NCI-H510A treated with DMSO at 0.1 percent for 48 hours (cell line): ENCODE measurements around the gene PDX1.

Experiments
- DNase-seq: peaks from one replicate; lab custom pipeline; 2025; lab: John Stamatoyannopoulos, UW

The PDX1 gene

GRCh38 chr13:27922883-27923612 is 3.2 kb downstream of the PDX1 start:
- no peak for DNase-seq

DNA sequence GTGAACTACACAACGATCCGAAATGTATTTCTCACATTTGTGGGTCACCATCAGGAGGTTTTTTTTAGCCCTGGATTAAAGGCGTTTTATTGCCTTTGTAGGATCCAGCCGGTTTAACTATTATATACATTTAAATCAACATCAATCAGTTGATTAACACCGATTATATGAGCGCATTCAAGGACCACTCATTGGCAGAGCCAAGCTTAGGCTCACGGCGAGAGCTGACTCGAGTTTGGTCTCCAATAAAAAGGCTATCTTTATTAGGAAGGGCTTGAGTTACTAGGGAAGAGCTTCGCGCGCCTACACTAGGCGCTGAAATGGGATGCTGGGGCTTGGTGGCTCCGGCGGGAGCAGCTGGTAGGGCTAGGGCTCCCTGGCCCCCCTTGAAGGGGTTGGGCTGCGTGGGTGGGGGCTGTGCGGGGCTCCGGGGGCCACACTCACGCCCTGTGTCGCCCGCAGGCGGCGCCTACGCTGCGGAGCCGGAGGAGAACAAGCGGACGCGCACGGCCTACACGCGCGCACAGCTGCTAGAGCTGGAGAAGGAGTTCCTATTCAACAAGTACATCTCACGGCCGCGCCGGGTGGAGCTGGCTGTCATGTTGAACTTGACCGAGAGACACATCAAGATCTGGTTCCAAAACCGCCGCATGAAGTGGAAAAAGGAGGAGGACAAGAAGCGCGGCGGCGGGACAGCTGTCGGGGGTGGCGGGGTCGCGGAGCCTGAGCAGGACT is 4.2 kb downstream of the PDX1 start:
- no peak for DNase-seq

GRCh38 chr13:27924529-27925141 is 4.8 kb downstream of the PDX1 start:
- DNase-seq, result no peak

DNA sequence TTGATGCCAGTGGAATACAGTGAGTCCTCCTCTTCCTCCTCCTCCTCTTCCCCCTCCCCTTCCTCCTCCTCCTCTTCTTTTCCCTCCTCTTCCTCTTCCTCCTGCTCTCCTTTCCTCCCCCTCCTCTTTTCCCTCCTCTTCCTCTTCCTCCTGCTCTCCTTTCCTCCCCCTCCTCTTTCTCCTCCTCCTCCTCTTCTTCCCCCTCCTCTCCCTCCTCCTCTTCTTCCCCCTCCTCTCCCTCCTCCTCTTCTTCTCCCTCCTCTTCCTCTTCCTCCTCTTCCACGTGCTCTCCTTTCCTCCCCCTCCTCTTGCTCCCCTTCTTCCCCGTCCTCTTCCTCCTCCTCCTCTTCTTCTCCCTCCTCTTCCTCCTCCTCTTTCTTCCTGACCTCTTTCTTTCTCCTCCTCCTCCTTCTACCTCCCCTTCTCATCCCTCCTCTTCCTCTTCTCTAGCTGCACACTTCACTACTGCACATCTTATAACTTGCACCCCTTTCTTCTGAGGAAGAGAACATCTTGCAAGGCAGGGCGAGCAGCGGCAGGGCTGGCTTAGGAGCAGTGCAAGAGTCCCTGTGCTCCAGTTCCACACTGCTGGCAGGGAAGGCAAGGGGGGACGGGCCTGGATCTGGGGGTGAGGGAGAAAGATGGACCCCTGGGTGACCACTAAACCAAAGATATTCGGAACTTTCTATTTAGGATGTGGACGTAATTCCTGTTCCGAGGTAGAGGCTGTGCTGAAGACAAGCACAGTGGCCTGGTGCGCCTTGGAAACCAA is 5.6 kb downstream of the PDX1 start:
- no peak for DNase-seq

- no peak for DNase-seq
Measured at GRCh38 chr13:27926644-27927434, 7.0 kb downstream of the PDX1 start.

DNA sequence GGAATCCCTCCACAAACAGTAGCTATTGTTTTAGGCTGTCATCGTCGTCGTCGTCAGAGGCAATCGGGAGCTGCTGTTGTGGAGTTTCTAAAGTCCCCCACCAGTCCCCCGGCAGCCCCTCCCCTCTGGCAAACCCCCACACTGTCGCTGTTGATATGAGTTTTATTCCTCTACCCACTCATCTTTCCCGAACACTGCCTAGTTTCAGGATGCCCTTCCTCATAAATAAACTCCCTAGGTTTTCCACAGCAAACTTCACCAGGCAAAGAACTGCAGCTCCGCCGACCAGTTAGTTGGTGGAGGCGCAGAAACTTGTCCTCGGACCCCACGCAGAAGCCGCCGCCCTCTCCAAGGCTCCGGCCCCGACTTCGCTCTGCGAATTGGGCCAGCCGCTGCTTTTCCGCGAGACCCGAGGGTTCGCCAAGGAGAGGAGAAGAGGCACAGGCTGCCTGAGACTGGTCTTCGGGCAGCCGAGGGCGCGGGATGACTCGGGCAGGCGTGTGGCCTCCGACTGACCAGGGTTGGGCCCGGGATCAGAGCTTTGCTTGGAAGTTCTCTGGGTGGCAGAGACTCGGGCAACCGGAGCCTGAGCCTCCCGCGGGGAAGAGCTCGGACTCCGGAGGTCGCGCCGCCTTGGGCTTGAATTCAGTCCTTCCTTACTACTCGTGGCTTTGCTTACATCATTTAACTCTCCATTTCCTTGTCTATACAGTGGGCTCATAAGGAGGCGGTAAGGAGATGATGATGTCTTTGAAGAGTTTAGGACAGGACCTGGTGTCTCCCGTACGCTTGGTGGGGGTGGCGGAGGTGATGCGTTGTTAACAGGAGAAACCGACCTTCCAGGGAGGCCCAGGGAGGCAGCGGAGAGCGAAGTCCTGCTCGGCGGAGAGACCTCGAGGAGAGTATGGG is 7.9 kb downstream of the PDX1 start:
- DNase-seq, result no peak

DNA sequence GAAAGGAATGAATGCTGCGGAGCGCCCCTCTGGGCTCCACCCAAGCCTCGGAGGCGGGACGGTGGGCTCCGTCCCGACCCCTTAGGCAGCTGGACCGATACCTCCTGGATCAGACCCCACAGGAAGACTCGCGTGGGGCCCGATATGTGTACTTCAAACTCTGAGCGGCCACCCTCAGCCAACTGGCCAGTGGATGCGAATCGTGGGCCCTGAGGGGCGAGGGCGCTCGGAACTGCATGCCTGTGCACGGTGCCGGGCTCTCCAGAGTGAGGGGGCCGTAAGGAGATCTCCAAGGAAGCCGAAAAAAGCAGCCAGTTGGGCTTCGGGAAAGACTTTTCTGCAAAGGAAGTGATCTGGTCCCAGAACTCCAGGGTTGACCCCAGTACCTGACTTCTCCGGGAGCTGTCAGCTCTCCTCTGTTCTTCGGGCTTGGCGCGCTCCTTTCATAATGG is 8.6 kb downstream of the PDX1 start:
- DNase-seq, result no peak

GRCh38 chr13:27928805-27929753 is 9.3 kb downstream of the PDX1 start:
- no peak for DNase-seq

- DNase-seq, result no peak
Measured at GRCh38 chr13:27929868-27930267, 10.1 kb downstream of the PDX1 start.

DNA sequence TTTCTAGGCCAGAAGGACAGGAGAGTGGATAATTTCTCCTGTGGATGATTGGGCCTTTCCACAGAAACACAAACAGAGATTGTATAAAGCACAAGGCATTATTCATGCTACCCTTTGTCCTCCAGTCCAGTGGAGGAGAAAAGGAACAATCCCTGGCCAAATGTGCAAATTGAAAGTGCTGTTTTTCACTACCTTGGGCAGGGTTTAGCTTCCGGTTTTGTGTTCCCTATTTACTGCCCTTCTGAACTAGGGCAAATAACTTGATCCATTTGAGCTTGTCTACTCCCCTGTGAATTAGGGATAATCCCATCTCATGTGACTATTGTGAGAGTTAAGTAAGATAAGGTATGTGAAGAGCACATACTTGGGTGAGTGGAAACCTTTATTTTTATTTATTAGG is 13.3 kb downstream of the PDX1 start:
- DNase-seq, result no peak

DNA sequence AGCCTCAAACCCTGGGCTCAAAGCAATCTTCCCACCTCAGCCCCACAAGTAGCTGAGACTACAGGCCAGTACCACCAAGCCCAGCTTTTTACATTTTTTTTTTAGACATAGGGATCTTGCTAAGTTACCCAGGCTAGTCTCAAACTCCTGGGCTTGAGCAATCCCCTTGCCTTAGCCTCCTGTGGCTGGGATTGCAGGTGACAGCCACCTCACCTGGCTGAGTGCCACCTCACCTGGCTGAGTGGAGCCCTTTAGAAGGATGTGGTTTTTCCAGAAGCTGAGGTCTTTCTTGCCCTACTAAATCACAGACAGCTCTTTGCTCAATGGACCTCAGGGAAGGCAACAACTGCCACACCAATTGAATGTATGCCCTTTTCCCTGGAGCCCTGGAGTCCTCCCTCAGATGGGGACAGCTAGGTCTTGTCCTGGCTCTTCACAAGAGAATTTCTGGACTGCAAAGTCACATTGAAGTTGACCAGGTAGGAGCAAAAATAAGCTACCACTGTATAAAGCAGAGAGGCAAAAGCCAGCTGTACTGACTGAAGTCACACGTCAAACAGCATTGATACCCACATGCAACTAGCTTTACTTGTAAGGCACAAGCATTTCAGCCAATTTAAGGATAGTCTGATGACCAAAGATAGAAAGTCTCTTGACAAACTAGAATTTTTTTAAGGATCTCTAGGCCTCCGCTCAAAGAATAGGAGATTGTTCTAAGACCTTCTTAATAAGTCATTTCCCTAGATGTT is 14.0 kb downstream of the PDX1 start:
- peak; percentile 6 for DNase-seq

DNA sequence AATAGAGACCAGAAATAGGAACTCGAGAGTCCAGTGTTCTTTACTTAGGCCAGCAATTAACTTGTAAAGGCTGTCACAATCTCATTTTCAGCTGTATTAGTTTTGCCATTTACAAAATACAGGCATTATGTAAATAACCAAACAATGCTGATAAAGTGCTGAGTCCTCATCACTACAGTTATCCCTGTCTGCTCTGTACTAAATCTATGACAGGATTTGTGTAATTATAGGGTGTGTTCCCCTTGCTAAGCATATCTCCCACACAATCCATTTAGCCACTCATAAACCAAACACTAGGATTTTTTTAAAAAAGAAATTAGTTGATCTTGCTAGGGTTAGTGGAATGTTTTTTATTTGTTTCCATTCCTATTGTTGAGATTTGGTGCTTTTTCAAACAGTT is 23.2 kb downstream of the PDX1 start:
- DNase-seq, result no peak

DNA sequence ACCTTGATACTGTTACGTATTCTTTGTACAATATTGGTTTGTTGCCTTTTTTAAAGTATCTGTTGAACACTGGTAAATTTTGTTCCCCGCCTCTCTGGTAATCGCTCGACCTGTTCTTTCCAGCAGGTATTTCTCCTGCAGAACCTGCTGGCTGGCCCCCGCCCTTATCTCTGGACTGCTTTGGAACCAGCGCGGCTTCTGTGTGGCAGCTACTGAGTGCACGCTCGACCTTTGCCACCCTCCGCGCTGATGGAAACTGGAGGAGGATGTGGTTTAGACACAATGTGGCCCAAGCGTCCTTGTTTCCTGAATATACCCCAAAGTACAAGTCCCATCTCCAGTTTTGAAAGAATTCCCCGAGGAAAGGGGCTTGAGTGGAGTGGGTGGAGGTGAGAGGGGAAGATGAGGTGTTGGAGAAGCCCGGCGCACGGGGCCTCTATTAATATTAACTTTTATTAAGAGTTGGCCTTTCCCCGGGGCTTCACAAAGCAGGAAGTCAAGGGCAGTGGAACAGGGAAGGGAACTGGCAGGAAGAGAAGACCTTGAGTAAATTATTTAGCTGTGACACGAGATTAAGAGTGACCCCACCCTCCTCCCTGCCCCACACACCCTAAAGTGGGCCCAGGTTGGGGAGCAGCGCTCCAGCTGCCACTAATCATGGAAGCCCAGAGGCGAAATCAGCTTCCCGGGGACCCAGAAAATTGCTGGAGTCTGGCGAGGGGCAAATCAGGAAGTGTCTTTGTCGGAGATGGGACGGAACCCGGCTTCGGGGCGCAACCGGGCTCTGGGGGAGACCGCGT is 33.3 kb downstream of the PDX1 start:
- DNase-seq, result no peak

DNA sequence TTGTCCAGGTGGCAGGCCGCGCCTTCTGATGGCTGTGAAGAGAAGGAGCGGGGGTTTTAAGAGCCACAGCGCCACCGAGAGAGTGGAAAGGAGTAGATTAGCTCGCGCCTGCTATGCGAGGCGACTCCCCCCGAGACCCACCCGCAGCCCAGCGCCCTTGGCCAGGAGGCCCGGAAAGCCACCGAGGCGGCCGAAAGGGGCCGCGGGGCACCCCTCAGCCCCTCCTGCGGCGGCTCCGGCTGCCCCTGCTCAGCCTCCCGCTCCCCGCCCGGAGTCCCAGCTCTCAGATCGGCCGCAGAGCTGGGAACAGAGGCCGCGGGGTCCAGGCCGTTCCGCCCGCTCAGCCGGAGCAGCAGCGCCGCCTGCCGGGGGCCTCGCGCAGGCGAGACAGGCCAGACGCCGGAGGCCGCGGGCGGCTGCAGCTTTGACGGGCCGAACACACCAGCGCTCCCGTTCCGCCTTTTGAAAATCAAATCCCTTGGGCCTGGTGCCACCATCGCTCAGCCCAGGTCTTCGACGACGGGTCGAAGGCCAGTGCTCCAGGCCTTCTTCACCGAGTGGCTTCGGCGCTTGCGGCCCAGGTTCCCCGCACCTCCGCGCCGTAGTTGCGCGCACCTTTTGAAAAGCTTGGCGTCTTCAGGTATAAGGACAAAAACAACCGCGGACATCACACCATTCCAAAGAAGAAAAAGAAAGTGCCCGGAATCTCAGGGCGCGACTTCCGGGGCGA is 34.0 kb downstream of the PDX1 start:
- DNase-seq, result peak; percentile 42

DNA sequence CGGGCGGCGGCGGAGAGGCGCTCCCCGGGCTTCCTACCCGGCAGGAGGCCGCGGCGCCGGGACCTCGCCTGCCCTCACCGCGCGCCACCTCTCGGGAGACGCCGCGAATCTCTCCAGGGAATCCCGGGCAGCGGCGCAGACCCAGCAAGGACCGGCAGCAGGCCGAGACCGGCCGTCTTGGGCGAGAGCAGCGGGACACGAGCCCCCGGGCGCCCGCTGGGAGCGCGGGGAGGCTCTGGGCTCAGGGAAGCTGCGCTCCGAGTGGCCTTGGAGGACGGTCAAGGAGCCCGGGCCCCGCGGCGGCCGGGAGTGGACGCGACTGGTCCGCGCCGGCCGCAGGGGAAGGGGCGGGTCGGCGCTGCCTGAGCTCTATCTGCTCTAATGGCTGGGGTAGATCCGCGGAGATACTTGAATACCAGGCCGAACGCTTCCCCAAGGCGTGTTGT is 34.6 kb downstream of the PDX1 start:
- peak; percentile 21 for DNase-seq

- DNase-seq, result no peak
Measured at GRCh38 chr13:27955014-27955591, 35.3 kb downstream of the PDX1 start.
